ENCODE measurements around the gene TUBA1C.
"Not testable (repeated sequence)": the region's sequence is repeated elsewhere in the genome, so short reads cannot be mapped to it uniquely, and the experiment has no call there.

The TUBA1C gene

GRCh38 chr12:49264873-49265792 lies at the start of gene TUBA1C:
Gene TUBA1C (plus strand): TSS chr12:49265082. CDS start chr12:49265182, 100 bp downstream.
- DNase-seq (ENCODE audit: low spot score) = peak; percentile 96

- no peak for DNase-seq (ENCODE audit: low spot score)
These were observed 45.4 kb upstream of the TUBA1C start for GRCh38 chr12:49219417-49220026.

- DNase-seq (ENCODE audit: low spot score) = no peak
These were observed 43.9 kb upstream of the TUBA1C start for GRCh38 chr12:49220972-49221371.

GRCh38 chr12:49223122-49223521 lies 41.8 kb upstream of the TUBA1C start:
- DNase-seq (ENCODE audit: low spot score) = no peak

GRCh38 chr12:49223590-49224369 lies 41.1 kb upstream of the TUBA1C start:
- DNase-seq (ENCODE audit: low spot score) = no peak

GRCh38 chr12:49225576-49226166 lies 39.2 kb upstream of the TUBA1C start:
- DNase-seq (ENCODE audit: low spot score) = no peak

GRCh38 chr12:49227713-49228112 lies 37.2 kb upstream of the TUBA1C start:
- no peak for DNase-seq (ENCODE audit: low spot score)

- DNase-seq (ENCODE audit: low spot score) = no peak
These were observed 36.2 kb upstream of the TUBA1C start for GRCh38 chr12:49228653-49229052.

- no peak for DNase-seq (ENCODE audit: low spot score)
These were observed 34.6 kb upstream of the TUBA1C start for GRCh38 chr12:49230176-49230804.

GRCh38 chr12:49230805-49231194 lies 34.1 kb upstream of the TUBA1C start:
- DNase-seq (ENCODE audit: low spot score) = no peak

GRCh38 chr12:49231878-49232655 lies 32.8 kb upstream of the TUBA1C start:
- no peak for DNase-seq (ENCODE audit: low spot score)

GRCh38 chr12:49232940-49233841 lies 31.7 kb upstream of the TUBA1C start:
- no peak for DNase-seq (ENCODE audit: low spot score)

GRCh38 chr12:49233842-49234526 lies 30.9 kb upstream of the TUBA1C start:
- DNase-seq (ENCODE audit: low spot score) = no peak

- DNase-seq (ENCODE audit: low spot score) = no peak
These were observed 28.5 kb upstream of the TUBA1C start for GRCh38 chr12:49236423-49236822.

- DNase-seq (ENCODE audit: low spot score) = no peak
These were observed 21.3 kb upstream of the TUBA1C start for GRCh38 chr12:49243631-49244030.

- no peak for DNase-seq (ENCODE audit: low spot score)
These were observed 20.7 kb upstream of the TUBA1C start for GRCh38 chr12:49244176-49244575.

- no peak for DNase-seq (ENCODE audit: low spot score)
These were observed 13.5 kb upstream of the TUBA1C start for GRCh38 chr12:49251357-49251756.

- no peak for DNase-seq (ENCODE audit: low spot score)
These were observed 11.8 kb upstream of the TUBA1C start for GRCh38 chr12:49253033-49253623.

- DNase-seq (ENCODE audit: low spot score) = not testable (repeated sequence)
These were observed 9.4 kb upstream of the TUBA1C start for GRCh38 chr12:49255456-49255855.

All from RKO (cell line).